GM18951 (cell line): Measurements from ENCODE around the gene CORO1C.

Experiments
- POLR2A ChIP-seq: IDR thresholded peaks from 4 replicates; pipeline ENCODE4 v1.6.1; 2011; ENCODE audit warnings: mild to moderate bottlenecking; ENCODE audit not compliant: insufficient read length, insufficient read depth; ENCODE audit errors: extremely low read depth
- in situ Hi-C: fragments of 300-500 bp; cut with MboI; formaldehyde crosslinking; loops from one replicate; pipeline ENCODE4 v1.12.0; 2022; ENCODE audit warnings: low sequenced_read_pairs, mixed read lengths, inconsistent platforms; ENCODE audit not compliant: unreplicated experiment

The CORO1C gene

GRCh38 chr12:108647585-108648287 is 83.6 kb downstream of the CORO1C start:
- TF ChIP-seq POLR2A: no peak
- in situ Hi-C loops: no loop called here

DNA sequence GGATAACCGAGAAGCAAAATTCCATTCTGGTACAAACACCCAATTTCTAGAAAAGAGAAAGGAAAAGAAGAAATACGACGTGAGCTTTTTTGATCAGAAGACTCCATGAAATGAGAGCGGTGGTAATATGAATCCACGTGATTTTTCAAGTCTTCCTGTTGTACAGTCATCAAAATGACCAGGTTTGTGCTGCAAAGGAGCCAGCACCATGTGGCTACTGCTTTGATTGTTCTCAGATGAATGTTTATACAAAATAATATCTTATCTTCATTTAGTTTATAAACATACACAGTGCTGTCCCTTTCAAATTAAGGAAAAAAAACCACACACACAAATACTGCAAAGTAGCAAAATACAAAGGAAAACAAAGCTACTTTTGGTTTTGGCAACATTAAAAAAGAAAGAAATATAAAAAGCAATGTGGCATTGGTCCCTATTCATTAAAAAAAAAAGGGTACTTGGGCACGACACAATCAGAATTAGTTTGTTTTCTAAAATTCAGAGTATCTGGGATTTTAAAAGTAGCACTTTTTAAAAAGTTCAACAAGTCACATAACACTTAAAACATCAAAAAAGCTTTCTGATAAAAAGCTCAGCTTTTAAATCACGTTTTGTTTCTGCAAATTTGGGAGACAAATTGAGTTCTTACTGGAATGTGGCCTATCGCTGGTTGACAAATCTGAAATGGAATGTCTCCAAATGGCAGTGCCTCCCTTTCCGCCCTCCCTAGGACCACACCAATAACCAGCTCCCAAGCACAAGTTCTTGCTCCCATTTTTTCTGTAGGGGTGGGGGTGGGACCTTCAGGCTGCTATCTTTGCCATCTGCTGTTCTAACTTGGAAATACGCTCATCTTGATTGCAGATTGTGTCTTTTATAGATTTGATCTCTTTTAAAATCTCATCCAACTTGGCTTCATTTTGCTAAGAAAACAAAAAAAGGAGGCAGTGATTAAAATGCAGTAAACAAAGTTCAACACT is 84.4 kb downstream of the CORO1C start:
- TF ChIP-seq POLR2A: no peak
- in situ Hi-C loops: no loop called here

DNA sequence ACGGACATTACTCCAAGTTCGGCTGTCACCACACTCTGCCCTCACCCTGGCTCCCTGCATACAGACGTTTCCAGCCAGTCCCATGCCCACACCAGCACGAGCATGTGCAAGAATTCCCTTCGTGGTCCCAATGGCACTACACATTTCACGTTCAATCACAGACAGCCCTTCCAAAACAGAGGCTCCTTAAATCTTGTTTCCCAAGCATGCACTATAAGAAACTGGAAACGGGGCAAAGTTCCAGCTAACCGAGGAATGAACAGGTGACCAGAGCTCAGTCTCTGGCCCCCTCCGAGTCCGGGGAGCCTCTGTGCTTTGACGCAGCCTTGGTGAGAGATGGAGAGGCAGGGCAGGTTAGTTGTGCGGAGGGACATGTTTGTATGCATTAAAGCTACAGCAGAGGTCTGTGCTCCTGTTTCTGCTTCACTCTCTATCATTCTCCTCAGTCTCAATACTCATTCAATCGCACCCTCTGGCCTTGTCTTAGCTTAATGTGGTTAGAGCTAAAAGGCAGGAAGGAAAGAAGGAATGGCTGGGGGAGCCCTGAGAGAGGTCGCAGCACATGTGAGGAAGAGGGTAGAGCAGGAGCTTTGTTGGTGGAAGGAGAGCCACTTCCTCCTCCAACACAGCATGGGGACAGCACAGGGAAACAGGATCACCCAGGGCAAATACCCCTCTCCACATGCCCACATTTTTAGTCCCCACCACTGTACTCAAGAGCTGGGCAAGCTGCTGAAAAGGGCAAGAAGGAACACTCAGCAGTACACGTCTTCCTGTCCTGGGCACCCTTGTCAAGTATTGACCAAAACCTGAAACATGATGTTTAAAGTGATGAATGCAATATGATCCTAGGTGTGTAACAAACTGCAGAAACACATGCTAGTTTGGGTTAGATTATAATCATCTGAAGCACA is 85.4 kb downstream of the CORO1C start:
- in situ Hi-C loops: no loop called here
- TF ChIP-seq POLR2A: no peak

DNA sequence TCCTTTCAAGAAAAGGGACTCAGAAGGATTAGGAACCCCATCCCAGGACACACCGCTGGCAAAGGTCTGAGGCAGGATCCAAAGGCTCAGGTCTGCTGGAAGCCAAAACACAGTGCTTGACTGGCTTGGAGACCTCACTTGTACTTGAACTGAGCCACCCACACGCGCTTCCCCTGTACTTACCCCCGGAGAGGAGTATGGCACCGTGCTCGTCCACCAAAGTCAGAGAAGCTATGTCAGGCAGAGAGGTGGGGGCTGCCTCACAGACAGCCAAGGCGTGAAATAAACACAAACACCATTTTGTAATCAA is 86.6 kb downstream of the CORO1C start:
- in situ Hi-C loops: no loop called here
- TF ChIP-seq POLR2A: no peak

GRCh38 chr12:108643941-108644810 is 87.1 kb downstream of the CORO1C start:
- in situ Hi-C loops: no loop called here
- TF ChIP-seq POLR2A: no peak

DNA sequence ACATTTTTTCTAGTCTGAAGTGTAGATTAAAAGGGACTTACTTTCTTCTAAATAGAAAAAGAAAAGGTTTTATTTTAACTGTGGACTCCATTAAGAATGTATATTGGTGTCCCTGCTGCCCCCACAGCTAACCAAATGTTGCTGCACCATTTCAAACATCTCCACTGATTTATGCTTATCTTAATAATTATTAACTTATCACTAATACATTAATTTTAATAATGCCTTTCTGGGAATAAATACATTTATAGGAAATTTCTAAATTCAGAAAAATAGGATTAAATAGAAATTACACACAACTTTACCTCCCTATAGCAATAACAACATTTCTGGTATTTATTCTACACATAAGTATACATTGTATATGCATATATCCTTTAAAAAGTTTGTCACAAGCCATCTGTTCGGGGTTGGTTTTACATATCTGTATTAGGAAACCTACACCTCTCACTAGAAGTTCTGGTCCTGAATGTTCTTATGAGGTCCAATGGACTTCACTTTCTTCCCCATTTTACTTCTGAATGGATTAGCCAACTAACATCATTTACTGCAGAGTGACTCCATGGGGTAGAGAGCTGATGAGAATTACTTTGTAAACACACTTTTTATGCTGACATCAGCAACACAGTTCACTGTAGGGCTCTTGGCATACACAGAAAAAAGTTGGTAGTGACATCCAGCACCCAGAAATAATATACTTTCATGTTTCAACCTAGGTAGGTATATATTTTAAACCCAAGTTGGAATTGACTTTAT is 88.2 kb downstream of the CORO1C start:
- in situ Hi-C loops: no loop called here
- no peak for TF ChIP-seq POLR2A

- no peak for TF ChIP-seq POLR2A
Observed at GRCh38 chr12:108642269-108642870, 88.9 kb downstream of the CORO1C start.

DNA sequence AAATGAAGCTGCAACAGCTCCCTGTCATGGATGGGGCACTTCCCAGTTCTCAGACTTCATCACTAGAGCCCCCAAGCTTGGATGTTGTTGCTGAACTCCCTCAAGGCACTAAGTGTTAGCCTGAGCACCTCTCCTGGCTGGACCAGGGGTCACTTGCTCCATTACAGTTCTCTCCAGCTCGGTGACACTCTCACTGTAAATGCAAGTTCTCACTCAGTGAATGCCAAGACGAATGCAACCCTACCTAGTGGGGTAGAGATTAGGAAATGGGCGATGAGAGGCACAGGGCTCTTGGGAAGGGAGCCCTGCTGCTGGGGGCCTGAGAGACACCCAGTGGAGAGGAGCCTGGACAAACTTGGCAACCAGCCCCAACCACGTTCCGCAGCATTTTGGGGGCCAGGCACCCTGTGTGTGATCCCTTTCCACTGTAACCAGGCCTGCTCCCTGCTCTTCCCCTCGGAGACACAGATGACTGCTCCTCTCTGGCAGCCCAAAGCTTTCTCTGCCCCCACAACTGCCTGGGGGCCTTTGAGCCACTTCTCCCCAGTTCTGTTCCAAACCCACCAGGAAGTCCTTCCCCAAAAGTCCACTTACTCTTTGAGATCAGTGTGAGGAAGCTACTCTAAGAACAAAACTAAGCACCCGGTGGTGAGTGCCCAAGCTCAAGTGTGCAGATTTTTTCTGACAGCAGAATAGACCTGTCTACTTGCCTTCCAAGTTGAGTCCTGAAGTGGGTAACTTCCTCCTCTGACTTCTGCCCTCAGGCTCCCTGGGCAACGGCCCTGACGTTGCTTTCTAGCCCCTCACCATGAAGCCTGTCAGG is 89.7 kb downstream of the CORO1C start:
- peak; percentile 30 for TF ChIP-seq POLR2A
- in situ Hi-C loops: no loop called here

More at GRCh38 chr12:108642269-108642870, 88.9 kb downstream of the CORO1C start:
- in situ Hi-C loops: no loop called here

DNA sequence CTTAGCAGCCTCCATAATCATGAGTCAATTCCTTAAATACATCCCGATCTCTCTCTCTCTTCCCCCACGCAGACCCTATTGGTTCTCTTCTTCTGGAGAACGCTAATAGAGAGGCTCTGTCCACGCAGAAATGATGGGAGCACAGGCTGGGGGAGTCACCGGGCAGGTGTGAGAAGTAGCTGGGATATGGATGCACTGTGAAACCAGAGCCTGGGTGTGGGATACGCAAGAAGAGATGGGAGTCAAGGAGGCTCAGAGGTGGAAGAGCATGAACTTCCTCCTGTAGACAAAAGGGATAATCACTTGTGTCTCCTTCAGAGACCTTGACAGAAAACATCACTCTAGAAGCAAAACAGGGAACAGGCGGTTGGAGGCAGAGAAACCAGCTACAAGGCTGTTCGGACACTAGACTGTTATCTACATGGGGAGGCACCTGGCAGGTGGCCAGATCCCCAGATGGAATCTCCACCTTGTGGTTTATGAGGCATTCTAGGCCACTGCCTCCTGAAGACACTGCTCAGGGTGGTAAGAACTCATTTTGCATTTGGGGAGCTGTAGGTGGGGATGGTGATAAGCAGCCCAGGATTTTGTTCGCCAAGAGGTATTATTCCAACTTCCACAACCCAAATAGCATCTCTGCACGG is 90.4 kb downstream of the CORO1C start:
- in situ Hi-C loops: no loop called here
- TF ChIP-seq POLR2A: no peak
